Measurements from ENCODE around the gene CKAP5.

DNA sequence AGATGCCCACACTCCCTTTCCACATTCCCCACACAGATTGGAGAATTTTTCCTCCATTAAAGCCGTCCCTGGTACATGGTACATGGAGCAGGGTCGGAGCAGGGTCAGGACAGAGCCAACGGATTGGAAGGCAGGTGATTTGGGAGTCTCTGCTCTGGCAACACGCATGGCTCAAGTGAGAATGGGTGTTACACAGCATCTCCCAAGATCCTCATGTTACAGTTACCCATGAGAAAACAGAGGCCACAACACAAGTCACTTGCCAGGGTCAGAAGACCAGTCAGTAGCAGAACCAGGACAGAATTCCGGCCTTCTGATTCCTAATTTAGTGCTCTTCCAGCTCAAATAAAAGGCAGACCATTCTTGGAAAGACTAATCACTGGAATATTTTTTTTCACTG lies 134.8 kb downstream of the CKAP5 start:
- TF ChIP-seq CTCF (IDR thresholded peaks at IDR 0.05) (no peak), POLR2A (IDR thresholded peaks at IDR 0.05) (no peak), POLR2AphosphoS5 (IDR thresholded peaks at IDR 0.05) (no peak)
